Renal cortex interstitium (tissue), 11 donors: ENCODE measurements around the gene RAB14. TPM values are rescaled to one million over a fixed set of nuclear protein-coding genes. Genes with fewer than 3 reads are reported as not detected.

Experiments
- DNase-seq, 11 donors: peaks; one replicate each; pipeline ENCODE4 v3.0.0-alpha.2; 2013; ENCODE audit warnings: low read depth in 9 of 11, low spot score in 4 of 11; ENCODE audit errors: extremely low read depth in 1 of 11
- polyA plus RNA-seq, 3 donors: library from polyadenylated mRNA; unstranded; fragments of 120-200 nt; gene quantifications; one replicate each; pipeline ENCODE4 v1.2.1, GENCODE V29; 2013; ENCODE audit not compliant: insufficient read length in 3 of 3

The RAB14 gene
- polyA plus RNA-seq, 3 donors: 95.4 to 112 (median 97.0) TPM

- DNase-seq: no peak
Observed at GRCh38 chr9:121227862-121228261, 26.2 kb upstream of the RAB14 start.

GRCh38 chr9:121226175-121226574 lies 24.5 kb upstream of the RAB14 start:
- no peak for DNase-seq

GRCh38 chr9:121225240-121225639 lies 23.6 kb upstream of the RAB14 start:
- no peak for DNase-seq

- peak in 1 of 11 donors; percentile 11 for DNase-seq
Observed at GRCh38 chr9:121222524-121223171, 21.0 kb upstream of the RAB14 start.

- no peak for DNase-seq
Observed at GRCh38 chr9:121221664-121222055, 20.0 kb upstream of the RAB14 start.

- DNase-seq: no peak
Observed at GRCh38 chr9:121220996-121221663, 19.5 kb upstream of the RAB14 start.

- no peak for DNase-seq
Observed at GRCh38 chr9:121219530-121219929, 17.9 kb upstream of the RAB14 start.

GRCh38 chr9:121218357-121219027 lies 16.8 kb upstream of the RAB14 start:
- DNase-seq: no peak

- DNase-seq: no peak
Observed at GRCh38 chr9:121217609-121218292, 16.1 kb upstream of the RAB14 start.

- no peak for DNase-seq
Observed at GRCh38 chr9:121216271-121216805, 14.7 kb upstream of the RAB14 start.

GRCh38 chr9:121214005-121214404 lies 12.3 kb upstream of the RAB14 start:
- DNase-seq: no peak

- peak; percentile 59 to 85 (median 77) for DNase-seq
Observed at GRCh38 chr9:121213136-121213806, 11.6 kb upstream of the RAB14 start.

- DNase-seq: no peak
Observed at GRCh38 chr9:121210536-121210935, 8.9 kb upstream of the RAB14 start.

GRCh38 chr9:121207371-121207940 lies 5.8 kb upstream of the RAB14 start:
- DNase-seq: no peak

- no peak for DNase-seq
Observed at GRCh38 chr9:121206516-121207370, 5.1 kb upstream of the RAB14 start.

GRCh38 chr9:121204611-121205010 lies 2.9 kb upstream of the RAB14 start:
- DNase-seq: no peak

GRCh38 chr9:121204121-121204520 lies 2.5 kb upstream of the RAB14 start:
- DNase-seq: no peak
